Measurements from ENCODE around the gene TRA2A.
"Not testable (repeated sequence)": the region's sequence is repeated elsewhere in the genome, so short reads cannot be mapped to it uniquely, and the experiment has no call there.

DNA sequence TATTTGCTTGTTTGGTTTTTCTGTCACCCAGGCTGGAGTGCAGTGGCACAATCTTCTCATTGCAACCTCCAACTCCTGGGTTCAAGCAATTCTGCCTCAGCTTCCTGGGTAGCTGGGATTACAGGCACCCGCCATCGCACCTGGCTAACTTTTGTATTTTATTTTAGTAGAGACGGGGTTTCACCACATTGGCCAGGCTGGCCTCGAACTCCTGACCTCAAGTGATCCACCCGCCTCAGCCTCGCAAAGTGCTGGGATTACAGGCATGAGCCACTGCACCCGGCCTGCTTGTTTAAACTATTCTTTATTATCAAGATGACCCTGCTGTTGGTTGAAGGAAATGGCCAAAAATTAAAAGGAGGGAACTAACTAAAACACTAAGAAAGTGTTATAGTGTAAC, 6.2 kb downstream of the TRA2A start:
- TF ChIP-seq, protein P1, sequence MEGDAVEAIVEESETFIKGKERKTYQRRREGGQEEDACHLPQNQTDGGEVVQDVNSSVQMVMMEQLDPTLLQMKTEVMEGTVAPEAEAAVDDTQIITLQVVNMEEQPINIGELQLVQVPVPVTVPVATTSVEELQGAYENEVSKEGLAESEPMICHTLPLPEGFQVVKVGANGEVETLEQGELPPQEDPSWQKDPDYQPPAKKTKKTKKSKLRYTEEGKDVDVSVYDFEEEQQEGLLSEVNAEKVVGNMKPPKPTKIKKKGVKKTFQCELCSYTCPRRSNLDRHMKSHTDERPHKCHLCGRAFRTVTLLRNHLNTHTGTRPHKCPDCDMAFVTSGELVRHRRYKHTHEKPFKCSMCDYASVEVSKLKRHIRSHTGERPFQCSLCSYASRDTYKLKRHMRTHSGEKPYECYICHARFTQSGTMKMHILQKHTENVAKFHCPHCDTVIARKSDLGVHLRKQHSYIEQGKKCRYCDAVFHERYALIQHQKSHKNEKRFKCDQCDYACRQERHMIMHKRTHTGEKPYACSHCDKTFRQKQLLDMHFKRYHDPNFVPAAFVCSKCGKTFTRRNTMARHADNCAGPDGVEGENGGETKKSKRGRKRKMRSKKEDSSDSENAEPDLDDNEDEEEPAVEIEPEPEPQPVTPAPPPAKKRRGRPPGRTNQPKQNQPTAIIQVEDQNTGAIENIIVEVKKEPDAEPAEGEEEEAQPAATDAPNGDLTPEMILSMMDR (IDR thresholded peaks at IDR 0.05): not testable (repeated sequence)
- TF ChIP-seq POLR2A (IDR thresholded peaks at IDR 0.05); POLR2AphosphoS5 (IDR thresholded peaks at IDR 0.05); EP300 (IDR thresholded peaks at IDR 0.05; ENCODE audit: low read depth): not testable (repeated sequence)
